ENCODE data around the gene CYB561A3.

Gene CYB561A3

DNA sequence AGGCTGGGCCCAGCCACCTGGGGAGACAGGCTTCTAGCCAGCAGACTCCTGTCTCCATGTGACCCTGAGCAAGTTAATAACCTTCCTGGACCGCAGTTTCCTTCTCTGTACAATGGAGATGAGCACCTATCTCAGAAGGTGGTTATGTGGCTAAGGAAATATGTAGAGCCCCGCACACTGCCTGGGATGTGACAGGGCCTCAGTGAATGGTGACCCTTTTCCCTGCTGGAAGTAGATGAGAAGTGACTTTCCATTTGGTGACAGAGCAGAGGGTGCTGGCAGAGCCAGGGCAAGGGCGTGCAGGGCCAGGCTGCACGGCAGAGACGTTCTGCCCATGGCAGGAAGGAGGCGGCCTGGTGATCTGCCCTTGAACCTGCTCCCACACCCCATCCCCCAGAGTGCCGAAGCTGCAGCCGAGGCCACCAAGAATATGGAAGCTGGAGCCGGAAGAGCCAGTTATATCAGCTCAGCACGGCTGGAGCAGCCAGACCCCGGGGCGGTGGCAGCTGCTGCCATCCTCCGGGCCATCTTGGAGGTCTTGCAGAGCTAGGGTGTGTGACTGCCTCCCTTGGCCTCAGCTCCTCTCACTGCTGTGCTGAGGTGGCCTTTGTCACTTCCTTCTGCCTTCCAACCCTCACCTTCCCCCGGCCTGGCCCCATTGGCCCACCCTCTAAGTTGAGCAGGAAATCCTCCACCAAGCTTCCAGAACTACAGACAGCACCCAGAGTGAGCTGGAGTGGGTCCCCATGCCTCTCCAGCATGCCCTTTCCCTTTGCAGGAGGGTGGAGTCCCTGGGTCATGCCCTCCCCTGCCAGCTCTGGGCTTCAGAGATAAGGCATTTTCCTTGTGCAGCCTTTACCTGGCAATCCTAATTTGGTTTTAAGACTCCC, 15.5 kb downstream of the CYB561A3 start:
- Histone ChIP-seq H3K27me3 (replicated peaks) (no peaks in the 10 kb centered on the region), H3K27ac (no peak overlapping the region), H3K4me3 (ENCODE audit: low read depth, low read length) (no peak overlapping the region), H3K36me3 (replicated peaks) (peaks cover 20% of the 10 kb centered on the region)
- in situ Hi-C loops (cut with HindIII; ENCODE audit: low pct_ligation_motif_present, low sequenced_read_pairs), result no loop called here
- TF ChIP-seq, protein P1, sequence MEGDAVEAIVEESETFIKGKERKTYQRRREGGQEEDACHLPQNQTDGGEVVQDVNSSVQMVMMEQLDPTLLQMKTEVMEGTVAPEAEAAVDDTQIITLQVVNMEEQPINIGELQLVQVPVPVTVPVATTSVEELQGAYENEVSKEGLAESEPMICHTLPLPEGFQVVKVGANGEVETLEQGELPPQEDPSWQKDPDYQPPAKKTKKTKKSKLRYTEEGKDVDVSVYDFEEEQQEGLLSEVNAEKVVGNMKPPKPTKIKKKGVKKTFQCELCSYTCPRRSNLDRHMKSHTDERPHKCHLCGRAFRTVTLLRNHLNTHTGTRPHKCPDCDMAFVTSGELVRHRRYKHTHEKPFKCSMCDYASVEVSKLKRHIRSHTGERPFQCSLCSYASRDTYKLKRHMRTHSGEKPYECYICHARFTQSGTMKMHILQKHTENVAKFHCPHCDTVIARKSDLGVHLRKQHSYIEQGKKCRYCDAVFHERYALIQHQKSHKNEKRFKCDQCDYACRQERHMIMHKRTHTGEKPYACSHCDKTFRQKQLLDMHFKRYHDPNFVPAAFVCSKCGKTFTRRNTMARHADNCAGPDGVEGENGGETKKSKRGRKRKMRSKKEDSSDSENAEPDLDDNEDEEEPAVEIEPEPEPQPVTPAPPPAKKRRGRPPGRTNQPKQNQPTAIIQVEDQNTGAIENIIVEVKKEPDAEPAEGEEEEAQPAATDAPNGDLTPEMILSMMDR (IDR thresholded peaks at IDR 0.05; ENCODE audit: low read depth, low read length, missing control alignments), result no peak
- no peak for DNase-seq

DNA sequence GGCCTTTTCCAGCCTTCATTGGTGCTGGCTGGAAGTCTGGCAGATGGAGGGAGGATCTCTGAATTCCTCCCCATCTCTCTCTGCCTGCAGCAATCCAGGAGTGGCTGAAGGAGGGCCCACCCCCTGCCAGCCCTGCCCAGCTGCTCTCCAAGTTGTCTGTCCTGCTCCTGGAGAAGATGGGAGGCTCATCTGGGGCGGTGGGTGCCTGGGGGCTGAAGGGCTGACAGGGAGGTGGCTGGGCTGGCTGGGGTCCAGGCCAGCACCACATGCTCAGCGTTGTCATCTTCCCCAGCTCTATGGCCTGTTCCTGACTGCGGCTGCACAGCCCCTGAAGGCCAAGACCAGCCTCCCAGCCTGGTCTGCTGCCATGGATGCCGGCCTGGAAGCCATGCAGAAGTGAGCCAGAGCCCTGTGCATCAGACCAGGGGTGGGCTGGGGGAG, 16.5 kb downstream of the CYB561A3 start:
- H3K27ac ChIP-seq, result no peak overlapping the region
- DNase-seq, result no peak
- in situ Hi-C loops (cut with HindIII; ENCODE audit: low pct_ligation_motif_present, low sequenced_read_pairs), result no loop called here
- H3K4me3 ChIP-seq (ENCODE audit: low read depth, low read length), result no peak overlapping the region
- peaks cover 14% of the 10 kb centered on the region for H3K36me3 ChIP-seq (replicated peaks)
- H3K27me3 ChIP-seq (replicated peaks), result no peaks in the 10 kb centered on the region
- TF ChIP-seq, protein P1 (IDR thresholded peaks at IDR 0.05; ENCODE audit: low read depth, low read length, missing control alignments), result no peak

DNA sequence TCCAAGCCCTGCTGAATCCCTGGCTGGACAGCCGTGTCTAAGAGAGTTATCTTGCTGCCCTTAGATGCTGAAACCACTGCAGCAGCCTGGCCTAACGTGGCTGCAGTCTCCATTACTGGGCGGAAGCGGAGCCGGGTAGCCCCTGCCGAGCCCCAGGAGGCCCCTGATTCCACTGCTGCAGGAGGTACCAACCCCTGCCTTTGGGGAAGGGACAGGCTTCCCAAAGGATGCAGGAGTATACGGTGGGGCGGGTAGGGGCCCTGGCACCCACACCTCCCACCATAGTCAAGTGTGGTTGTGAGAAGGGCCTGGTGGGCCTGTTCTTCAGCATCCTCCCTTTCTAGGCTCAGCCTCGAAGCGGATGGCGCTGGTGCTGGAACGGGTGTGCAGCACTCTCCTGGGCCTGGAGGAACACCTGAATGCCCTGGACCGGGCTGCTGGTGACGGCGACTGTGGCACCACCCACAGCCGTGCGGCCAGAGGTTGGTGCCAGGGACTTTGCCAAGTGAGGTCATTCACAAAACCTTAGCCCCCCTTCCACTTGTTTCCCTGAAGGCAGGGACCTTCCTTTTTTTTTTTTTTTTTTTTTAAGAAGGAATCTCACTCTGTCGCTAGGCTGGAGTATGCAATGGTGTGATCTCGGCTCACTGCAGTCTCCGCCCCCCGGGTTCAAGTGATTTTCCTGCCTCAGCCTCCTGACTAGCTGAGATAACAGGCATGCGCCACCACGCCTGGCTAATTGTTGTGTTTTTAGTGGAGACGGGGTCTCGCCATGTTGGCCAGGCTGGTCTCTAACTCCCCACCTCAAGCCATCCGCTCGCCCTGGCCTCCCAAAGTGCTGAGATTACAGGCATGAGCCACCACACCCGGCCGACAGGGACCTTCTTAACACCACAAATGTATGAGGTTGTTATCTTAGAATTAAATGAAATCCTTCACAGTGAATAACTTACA, 17.6 kb downstream of the CYB561A3 start:
- H3K27me3 ChIP-seq (replicated peaks), result no peaks in the 10 kb centered on the region
- H3K27ac ChIP-seq, result no peak overlapping the region
- H3K36me3 ChIP-seq (replicated peaks), result peaks cover 5% of the 10 kb centered on the region
- no peak overlapping the region for H3K4me3 ChIP-seq (ENCODE audit: low read depth, low read length)
- no peak for DNase-seq
- in situ Hi-C loops (cut with HindIII; ENCODE audit: low pct_ligation_motif_present, low sequenced_read_pairs), result no loop called here
- TF ChIP-seq, protein P1 (IDR thresholded peaks at IDR 0.05; ENCODE audit: low read depth, low read length, missing control alignments), result no peak

DNA sequence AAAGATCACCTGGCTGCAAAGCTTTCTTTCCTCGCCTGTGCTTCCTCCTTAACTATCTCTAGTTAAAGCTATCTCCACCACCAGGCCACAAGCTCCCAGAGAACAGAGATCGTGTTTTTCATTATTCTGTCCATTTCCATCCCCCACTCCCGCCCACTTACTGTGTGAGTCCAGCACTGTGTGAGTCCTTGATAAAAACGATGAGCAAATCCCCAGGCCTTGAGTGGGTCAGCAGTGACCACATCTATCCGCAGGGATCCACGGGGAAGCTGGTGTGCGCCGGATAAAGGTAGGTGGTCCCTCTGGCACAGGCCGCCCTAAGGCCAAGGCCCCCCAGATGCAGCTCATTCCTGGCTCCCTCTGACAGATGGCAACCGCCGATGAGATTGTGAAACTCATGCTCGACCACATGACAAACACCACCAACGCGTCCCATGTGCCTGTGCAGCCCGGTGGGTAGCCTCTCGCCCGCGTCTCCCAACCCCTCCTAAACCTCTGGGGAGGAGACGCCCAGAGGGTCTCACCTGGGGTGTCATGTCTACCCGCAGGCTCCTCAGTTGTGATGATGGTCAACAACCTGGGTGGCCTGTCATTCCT, 19.4 kb downstream of the CYB561A3 start:
- TF ChIP-seq, protein P1 (IDR thresholded peaks at IDR 0.05; ENCODE audit: low read depth, low read length, missing control alignments), result no peak

DNA sequence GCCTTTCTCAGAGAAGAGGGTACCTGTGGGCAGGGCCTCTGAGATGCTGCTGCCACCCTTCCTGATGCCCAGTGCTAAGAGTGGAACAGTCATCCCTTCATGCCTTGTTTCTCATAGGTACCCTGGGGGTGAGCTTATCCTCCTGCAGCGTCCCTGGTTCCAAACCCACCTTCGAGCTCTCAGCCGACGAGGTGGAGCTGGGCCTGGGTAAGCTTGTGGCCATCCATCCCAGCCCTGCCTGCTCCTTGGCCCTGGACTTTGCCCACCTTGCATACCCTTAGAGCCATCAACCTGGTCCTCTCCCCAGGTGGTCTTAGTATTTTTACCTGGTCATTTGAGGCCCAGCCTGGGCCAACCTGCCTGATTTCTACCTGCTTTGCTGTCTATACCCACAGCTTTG, 20.0 kb downstream of the CYB561A3 start:
- in situ Hi-C loops (cut with HindIII; ENCODE audit: low pct_ligation_motif_present, low sequenced_read_pairs), result no loop called here
- H3K36me3 ChIP-seq (replicated peaks), result no peaks in the 10 kb centered on the region
- TF ChIP-seq, protein P1 (IDR thresholded peaks at IDR 0.05; ENCODE audit: low read depth, low read length, missing control alignments), result no peak

More for the DNA sequence above, 19.4 kb downstream of the CYB561A3 start:
- Histone ChIP-seq H3K36me3 (replicated peaks) (no peaks in the 10 kb centered on the region), H3K27ac (no peak overlapping the region), H3K4me3 (ENCODE audit: low read depth, low read length) (no peak overlapping the region), H3K27me3 (replicated peaks) (no peaks in the 10 kb centered on the region)
- DNase-seq, result no peak
- in situ Hi-C loops (cut with HindIII; ENCODE audit: low pct_ligation_motif_present, low sequenced_read_pairs), result no loop called here

More for the DNA sequence above, 20.0 kb downstream of the CYB561A3 start:
- no peak overlapping the region for H3K4me3 ChIP-seq (ENCODE audit: low read depth, low read length)
- no peak overlapping the region for H3K27ac ChIP-seq
- H3K27me3 ChIP-seq (replicated peaks), result no peaks in the 10 kb centered on the region
- no peak for DNase-seq

Data from brain microvascular endothelial cell (primary cell).